Measurements from ENCODE around the gene ALX3. TPM values are rescaled to one million over a fixed set of nuclear protein-coding genes. Genes with fewer than 3 reads are reported as not detected.
"Not testable (repeated sequence)": the region's sequence is repeated elsewhere in the genome, so short reads cannot be mapped to it uniquely, and the experiment has no call there.

Gene ALX3
- total RNA-seq, 1 donor from 2014 or later: not detected

DNA sequence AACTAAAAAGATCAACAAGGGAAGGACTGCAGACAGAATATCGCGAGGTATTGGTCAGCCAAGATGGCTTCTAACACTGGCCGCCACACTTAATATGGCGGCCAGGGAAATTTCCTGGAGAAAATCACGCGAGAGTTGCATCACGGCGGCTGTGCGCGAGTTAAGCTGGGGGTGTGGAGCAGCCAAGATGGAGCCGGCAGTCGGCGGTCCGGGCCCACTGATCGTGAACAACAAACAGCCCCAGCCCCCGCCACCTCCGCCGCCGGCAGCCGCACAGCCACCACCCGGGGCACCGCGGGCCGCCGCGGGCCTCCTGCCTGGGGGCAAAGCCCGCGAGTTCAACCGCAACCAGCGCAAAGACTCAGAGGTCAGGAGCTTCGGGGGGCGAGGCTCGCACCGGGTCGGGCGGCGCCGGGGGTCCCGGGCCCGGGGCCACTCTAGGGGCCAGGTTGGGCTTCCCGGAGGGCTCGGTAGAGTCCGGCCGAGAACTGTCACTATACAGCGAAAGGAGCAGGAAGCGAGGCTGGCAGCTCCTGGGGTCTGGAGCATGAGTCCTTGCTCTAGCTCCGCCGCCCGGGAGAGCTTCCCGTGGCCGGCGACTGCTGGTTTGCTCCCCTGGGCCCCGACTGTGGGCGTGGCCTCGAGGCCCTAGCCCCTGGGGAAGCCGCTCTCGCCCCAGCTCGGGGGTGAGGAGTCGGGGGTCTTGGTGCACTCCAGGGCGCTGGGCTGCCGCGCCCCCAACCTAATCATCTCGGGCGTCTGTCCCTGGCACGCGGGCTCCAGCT lies 35.8 kb downstream of the ALX3 start, which contains the start of gene STRIP1:
TSS of gene STRIP1 (plus strand) at position 174 of the 785 bp plus-strand sequence. CDS start at position 188, 14 bp downstream.
- DNase-seq (ENCODE audit: low read depth): peak; percentile 89

DNA sequence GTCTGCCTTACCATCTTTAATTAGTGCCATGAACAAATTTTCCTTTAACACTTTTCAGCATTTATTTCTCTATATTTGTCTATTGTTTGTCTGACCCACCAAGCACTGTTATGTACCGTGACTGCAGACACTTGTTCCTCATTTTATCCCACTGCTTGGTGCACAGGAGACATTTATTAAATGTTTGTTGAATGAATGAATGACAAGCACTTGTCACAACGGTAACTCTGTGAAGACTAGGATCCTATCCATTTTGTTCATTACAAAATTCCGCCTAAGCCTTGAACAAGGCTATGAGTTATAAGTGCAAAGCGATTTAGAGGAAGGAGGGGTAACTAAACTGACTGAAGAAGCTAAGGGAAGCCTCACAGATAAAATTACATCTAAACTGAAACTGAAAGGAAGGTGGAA lies 36.4 kb downstream of the ALX3 start:
- DNase-seq (ENCODE audit: low read depth) (no peak), FAIRE-seq (no peak)
- H3K4me3 ChIP-seq (ENCODE audit: low read depth, low read length): peak overlapping the region; percentile 84
- peaks cover 6% of the 10 kb centered on the region for H3K36me3 ChIP-seq (ENCODE audit: control insufficient read depth, insufficient read depth, low read length)
- TF ChIP-seq, protein P1, sequence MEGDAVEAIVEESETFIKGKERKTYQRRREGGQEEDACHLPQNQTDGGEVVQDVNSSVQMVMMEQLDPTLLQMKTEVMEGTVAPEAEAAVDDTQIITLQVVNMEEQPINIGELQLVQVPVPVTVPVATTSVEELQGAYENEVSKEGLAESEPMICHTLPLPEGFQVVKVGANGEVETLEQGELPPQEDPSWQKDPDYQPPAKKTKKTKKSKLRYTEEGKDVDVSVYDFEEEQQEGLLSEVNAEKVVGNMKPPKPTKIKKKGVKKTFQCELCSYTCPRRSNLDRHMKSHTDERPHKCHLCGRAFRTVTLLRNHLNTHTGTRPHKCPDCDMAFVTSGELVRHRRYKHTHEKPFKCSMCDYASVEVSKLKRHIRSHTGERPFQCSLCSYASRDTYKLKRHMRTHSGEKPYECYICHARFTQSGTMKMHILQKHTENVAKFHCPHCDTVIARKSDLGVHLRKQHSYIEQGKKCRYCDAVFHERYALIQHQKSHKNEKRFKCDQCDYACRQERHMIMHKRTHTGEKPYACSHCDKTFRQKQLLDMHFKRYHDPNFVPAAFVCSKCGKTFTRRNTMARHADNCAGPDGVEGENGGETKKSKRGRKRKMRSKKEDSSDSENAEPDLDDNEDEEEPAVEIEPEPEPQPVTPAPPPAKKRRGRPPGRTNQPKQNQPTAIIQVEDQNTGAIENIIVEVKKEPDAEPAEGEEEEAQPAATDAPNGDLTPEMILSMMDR (IDR thresholded peaks at IDR 0.05; ENCODE audit: insufficient read depth, low read length, severe bottlenecking): no peak
- H3K27me3 ChIP-seq (ENCODE audit: control insufficient read depth, insufficient read depth, low read length): no peaks in the 10 kb centered on the region

More for the DNA sequence above, 35.8 kb downstream of the ALX3 start, which contains the start of gene STRIP1:
- no peak for FAIRE-seq
- Histone ChIP-seq H3K27me3 (ENCODE audit: control insufficient read depth, insufficient read depth, low read length) (no peaks in the 10 kb centered on the region), H3K36me3 (ENCODE audit: control insufficient read depth, insufficient read depth, low read length) (peaks cover 11% of the 10 kb centered on the region), H3K4me3 (ENCODE audit: low read depth, low read length) (peak within 1 kb of the TSS; percentile 84)
- TF ChIP-seq, protein P1 (IDR thresholded peaks at IDR 0.05; ENCODE audit: insufficient read depth, low read length, severe bottlenecking): no peak

DNA sequence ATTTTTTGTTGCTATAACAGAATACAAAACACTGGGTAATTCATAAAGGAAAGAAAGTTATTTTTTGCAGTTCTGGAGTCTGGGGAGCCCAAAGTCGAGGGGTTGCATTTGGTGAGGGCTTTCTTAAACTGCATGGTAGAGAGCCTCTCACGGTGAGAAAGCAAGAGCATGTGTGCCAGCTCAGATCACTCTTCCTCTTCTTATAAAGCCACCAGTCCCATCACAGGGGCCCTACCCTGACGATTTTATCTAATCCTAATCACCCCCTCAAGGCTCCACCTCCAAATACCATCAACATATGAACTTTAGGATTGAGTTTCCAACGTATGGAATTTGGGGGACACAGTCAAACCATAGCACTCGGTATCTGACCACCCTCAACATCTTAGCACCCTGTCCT lies 37.1 kb downstream of the ALX3 start:
- H3K27me3 ChIP-seq (ENCODE audit: control insufficient read depth, insufficient read depth, low read length): no peaks in the 10 kb centered on the region
- TF ChIP-seq, protein P1 (IDR thresholded peaks at IDR 0.05; ENCODE audit: insufficient read depth, low read length, severe bottlenecking): no peak
- no peak overlapping the region for H3K4me3 ChIP-seq (ENCODE audit: low read depth, low read length)
- H3K36me3 ChIP-seq (ENCODE audit: control insufficient read depth, insufficient read depth, low read length): peaks cover 4% of the 10 kb centered on the region
- DNase-seq (ENCODE audit: low read depth): no peak
- FAIRE-seq: no peak

DNA sequence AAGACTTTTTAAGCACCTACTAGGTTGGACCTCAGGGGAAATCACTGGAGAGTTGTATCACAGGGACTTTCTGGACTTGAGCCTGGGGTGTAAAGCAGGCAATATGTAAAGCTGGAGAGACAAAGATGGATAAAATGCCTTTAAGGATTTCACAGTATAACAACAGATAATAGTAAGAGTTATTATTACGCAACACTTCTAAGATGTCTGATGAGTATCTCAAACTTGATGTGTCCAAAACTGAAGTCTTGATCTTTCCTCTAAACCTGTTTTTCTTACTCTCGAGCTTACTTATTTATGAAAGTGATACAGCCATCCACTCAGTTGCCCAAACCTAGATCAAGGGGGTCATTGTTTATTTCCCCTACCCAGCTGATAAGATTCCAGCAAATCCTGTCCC lies 38.1 kb downstream of the ALX3 start:
- no peak overlapping the region for H3K4me3 ChIP-seq (ENCODE audit: low read depth, low read length)
- no peaks in the 10 kb centered on the region for H3K36me3 ChIP-seq (ENCODE audit: control insufficient read depth, insufficient read depth, low read length)
- TF ChIP-seq, protein P1 (IDR thresholded peaks at IDR 0.05; ENCODE audit: insufficient read depth, low read length, severe bottlenecking): no peak
- FAIRE-seq: no peak
- H3K27me3 ChIP-seq (ENCODE audit: control insufficient read depth, insufficient read depth, low read length): no peaks in the 10 kb centered on the region
- no peak for DNase-seq (ENCODE audit: low read depth)

DNA sequence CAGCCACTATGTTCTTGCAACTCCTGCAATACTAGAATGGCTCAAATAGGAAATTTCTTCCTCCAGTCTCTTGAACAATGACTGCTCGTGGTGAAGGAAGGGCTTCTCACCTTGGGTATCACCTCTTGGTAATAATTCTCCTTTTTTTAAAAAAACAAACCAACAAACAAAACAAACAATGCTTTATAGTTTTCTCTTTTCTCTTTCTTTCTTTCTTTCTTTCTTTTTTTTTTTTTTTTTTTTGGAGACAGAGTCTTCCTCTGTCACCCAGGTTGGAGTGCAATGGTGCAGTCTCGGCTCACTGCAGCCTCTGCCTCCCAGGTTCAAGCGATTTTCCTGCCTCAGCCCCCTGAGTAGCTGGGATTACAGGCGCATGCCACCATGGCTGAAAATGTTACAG lies 39.8 kb downstream of the ALX3 start:
- not testable (repeated sequence) for H3K27me3 ChIP-seq (ENCODE audit: control insufficient read depth, insufficient read depth, low read length); FAIRE-seq; H3K36me3 ChIP-seq (ENCODE audit: control insufficient read depth, insufficient read depth, low read length); H3K4me3 ChIP-seq (ENCODE audit: low read depth, low read length); DNase-seq (ENCODE audit: low read depth)

DNA sequence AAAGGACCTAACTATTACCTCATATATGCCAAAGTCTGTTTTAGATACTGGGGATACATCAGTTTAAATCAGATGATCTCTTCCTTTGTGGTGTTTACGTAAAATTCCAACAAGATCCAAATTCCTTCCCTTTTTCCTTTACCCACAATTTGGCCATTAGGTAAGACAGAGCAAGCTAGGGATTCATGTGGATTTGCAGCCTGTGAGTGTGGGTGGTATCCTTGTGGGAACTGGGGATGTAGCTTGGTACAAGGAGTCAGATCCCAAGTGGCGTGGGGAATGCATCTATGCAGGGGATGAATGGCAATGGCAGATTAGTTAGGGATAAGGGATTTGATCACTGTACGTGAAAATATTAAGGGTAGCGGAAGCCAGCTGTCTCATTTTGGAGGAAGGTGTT lies 45.9 kb downstream of the ALX3 start:
- peaks cover 12% of the 10 kb centered on the region for H3K36me3 ChIP-seq (ENCODE audit: control insufficient read depth, insufficient read depth, low read length)
- FAIRE-seq (no peak), DNase-seq (ENCODE audit: low read depth) (no peak)
- TF ChIP-seq, protein P1 (IDR thresholded peaks at IDR 0.05; ENCODE audit: insufficient read depth, low read length, severe bottlenecking): no peak
- H3K4me3 ChIP-seq (ENCODE audit: low read depth, low read length): no peak overlapping the region
- no peaks in the 10 kb centered on the region for H3K27me3 ChIP-seq (ENCODE audit: control insufficient read depth, insufficient read depth, low read length)
